Adipose tissue (tissue), 3 donors: ENCODE results near the gene CORO1C. TPM values are rescaled to one million over a fixed set of nuclear protein-coding genes. Genes with fewer than 3 reads are reported as not detected.

Experiments
- H3K27ac ChIP-seq: one replicate; pipeline ENCODE4 v1.5.1; 2013; ENCODE audit warnings: low read depth, low read length
- whole genome bisulfite sequencing, 3 donors: extraction: QIAGEN DNeasy Blood & Tissue Kit; methylation state at CpG; one replicate each; pipeline ENCODE4 v1.1.7; 2013; 5-methylcytosine and 5-hydroxymethylcytosine counted together
- polyA plus RNA-seq, 3 donors: library from polyadenylated mRNA; stranded (reverse); fragments of 200-250 nt; gene quantifications; one replicate each; pipeline ENCODE4 v1.2.3, GENCODE V29; 2013
- donor health status: healthy with polysubstance abuse.
- donor health status: Bipolar disorder and iron deficiency.
- donor health status: healthy.

The CORO1C gene
- polyA plus RNA-seq, 3 donors: 11.6 to 72.0 (median 53.3) TPM

GRCh38 chr12:108604208-108604941, 126.9 kb downstream of the CORO1C start:
- WGBS, 3 donors: 31 to 60% (median 58%) methylated on average over 14 of the region's 14 CpGs
- no peak overlapping the region for H3K27ac ChIP-seq

DNA sequence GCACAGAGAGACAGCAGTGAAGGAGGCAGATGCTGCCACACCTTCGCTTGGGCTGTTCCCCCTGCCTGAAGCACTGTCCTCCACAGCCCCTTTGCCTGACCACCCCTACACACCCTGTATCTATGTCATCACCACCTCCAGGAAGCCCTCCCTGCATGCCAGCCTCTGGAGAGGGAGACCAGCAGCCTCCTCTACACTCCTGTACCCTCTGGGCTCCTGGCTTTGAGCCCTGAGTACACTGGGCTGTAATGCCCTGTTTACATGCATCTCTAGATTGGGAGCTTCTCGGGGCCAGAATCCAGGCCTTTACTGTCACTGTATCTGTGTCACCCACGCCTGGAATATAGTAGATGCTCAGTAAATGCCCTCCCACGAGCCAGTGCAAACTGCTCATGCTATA, 127.6 kb downstream of the CORO1C start:
- H3K27ac ChIP-seq: no peak overlapping the region
- 79 to 92% (median 89%) methylated on average over 4 of the region's 4 CpGs for WGBS, 3 donors

DNA sequence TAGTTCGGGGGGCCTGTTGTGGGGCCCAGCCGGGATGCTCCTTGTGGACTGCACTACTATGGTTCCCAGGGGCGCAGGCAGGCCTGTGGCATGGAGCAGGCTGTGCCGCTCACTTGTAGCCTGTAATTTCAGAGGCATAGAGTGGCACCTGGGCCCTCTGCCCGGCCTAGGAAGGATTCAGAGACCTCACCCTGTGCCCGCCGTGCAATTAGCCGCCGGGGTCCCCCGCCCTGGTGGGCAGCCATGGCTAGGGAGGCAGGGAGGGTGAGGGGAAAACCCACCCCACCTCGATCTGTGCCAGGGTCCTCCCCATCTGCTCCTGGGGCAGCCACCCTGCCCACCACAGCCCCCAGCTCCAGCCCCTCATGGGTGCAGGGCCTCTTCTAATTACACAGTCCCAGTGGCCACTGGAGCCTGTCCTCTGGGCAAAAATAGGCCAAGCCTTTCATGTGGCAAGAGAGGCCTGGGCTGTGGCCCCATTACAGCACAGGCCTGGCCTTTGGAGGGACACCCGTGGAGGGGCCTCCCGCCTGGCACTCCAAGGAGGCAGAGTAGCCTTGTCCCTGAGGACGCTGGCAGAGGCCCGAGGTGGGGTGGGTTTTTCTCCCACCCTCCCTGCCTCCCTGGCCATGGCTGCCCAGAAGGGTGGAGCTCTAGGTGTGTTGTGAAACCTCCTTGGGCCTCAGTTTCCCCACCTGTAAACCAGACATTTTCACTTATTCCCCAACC, 128.2 kb downstream of the CORO1C start:
- 75 to 94% (median 94%) methylated on average over 8 to 15 of the region's 15 CpGs for WGBS, 3 donors

GRCh38 chr12:108602209-108602705, 129.1 kb downstream of the CORO1C start:
- no peak overlapping the region for H3K27ac ChIP-seq
- WGBS, 3 donors: 94 to 97% (median 96%) methylated on average over 9 of the region's 9 CpGs

More for the DNA sequence above, 128.2 kb downstream of the CORO1C start:
- no peak overlapping the region for H3K27ac ChIP-seq

- no peak overlapping the region for H3K27ac ChIP-seq
- WGBS, 3 donors: 41 to 77% (median 73%) methylated on average over 4 of the region's 4 CpGs
These were observed 130.7 kb downstream of the CORO1C start for GRCh38 chr12:108600702-108601007.

DNA sequence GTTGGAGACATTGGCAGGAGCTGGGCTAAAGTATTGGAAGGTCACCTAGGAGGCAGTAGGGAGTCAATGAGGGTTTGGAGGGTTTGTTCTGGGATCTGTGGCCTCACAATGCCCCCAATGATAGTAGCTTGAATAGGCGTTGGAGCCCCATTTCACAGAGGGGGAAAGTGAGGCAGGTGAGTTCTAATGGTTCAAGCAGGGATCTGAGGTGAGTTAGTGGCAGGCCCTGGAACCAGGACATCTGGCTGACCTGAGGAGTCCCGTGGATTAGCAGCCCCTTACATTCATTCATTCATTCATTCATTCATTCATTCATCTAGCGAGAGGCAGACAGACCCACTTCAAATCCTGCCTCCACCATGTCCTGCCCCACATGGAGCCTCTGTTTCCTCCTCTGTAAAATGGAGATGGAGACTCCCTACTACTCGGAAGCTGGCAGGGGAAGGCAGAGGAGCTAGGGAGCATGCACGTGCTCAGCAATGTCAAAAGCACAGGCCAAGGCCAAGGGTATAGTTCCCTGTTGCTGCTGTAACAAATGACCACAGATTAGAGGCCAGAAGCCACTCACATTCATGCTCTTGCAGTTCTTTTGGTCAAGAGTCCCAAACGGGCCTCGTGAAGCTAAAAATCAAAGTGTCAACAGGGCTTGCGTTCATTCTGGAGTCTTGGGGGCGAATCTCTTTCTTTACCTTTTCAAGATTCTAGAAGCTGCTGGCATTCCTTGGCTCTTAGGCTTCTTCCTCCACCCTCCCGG, 131.2 kb downstream of the CORO1C start:
- no peak overlapping the region for H3K27ac ChIP-seq
- whole genome bisulfite sequencing, 3 donors: 66 to 92% (median 84%) methylated on average over 10 of the region's 10 CpGs

DNA sequence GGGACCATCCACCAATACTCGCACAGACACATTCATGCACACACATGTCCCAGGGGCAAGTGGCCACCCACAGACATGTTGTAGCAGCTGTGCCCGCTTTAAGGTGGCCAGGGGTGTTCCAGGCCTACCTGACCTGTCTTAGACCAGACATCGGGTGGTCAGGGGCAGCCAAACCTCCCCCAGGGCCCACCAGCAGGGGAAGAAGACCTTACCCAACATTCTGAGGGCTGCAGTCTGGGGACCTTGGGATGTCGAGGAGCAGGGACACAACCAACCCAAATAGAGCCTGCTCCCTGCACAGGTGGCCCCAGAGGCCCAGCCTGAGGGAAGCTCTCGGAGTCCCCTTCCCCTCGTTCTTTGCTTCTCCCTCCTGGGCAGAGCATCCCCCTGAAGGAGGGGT, 131.8 kb downstream of the CORO1C start:
- H3K27ac ChIP-seq: no peak overlapping the region
- WGBS, 3 donors: 56 to 85% (median 85%) methylated on average over 6 of the region's 6 CpGs

DNA sequence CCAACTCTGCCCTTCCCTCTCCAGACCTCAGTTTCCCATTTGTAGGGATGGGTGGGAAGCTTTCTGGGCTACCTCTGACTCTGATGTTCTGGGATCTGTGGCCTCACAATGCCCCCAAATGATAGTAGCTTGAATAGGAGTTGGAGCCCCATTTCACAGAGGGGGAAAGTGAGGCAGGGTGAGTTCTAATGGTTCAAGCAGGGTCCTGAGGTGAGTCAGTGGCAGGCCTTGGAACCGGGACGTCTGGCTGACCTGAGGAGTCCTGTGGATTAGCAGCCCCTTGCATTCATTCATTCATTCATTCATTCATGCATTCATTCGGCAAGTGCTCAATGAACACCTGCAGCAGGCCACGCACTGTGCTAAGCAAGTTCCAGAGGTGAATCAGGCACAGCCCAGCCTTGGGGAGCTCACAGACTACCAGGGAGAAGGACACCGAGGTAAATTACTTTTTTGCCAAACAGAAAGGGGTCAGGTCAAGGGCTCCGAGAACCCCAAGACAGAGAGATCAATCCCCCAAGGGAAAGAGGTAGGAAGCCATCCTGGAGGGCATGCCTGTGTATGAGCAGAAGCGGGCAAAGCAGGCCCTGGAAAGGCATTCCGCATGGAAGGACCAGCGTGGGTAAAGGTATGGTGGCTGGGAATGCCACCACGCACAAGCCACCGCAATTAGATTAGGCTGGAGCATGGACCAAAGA, 132.6 kb downstream of the CORO1C start:
- WGBS, 3 donors: 85 to 94% (median 93%) methylated on average over 11 of the region's 11 CpGs
- no peak overlapping the region for H3K27ac ChIP-seq

DNA sequence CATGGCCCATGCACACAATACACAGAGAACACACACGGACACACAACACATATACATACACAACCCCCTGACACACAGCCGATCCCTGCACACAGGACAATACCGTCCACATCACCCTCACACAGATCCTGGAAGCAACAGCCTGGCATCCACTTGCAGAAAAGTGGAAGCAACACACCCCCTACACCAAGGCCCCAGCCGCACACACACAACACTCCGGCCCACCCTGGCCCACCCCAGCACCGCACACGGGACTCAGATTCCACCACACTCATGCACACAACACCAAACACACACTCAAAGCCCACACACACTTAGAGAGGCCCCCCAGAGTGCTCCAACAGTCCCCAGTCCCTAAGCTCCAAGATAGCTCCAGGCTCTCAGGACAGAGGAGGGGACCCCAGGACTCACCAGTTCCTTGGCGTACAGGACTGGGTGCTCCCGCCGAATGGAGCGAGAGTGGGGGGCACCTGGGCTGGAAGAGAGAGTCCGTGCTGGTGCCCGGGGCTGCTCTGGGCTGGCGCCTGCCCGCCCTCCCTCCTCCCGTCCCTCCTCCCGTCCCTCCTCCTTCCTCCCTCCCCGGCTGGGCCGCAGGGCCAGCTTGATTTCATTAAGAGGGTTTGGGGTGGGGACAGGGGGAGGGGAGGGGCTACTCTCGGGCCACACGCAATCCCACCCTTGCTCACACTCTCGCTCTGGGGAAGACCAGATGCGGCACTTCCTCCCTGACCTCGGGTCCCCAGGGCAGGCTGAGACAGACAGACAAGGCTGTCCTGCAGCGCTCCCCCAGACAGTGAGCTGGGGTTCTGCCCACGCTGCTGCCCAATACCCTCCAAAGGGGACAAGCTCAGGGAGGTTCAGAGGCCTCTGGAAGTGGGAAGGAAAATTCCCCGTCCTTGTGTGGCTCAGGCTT, 133.5 kb downstream of the CORO1C start, which contains the start of gene TMEM119:
Gene TMEM119 (minus strand): TSS at position 526 of the 913 bp plus-strand sequence. CDS start 5,701 bp downstream, outside the sequence.
- no peak within 1 kb of the TSS for H3K27ac ChIP-seq
- WGBS, 3 donors: 31 to 38% (median 34%) methylated on average over 25 to 27 of the region's 27 CpGs

DNA sequence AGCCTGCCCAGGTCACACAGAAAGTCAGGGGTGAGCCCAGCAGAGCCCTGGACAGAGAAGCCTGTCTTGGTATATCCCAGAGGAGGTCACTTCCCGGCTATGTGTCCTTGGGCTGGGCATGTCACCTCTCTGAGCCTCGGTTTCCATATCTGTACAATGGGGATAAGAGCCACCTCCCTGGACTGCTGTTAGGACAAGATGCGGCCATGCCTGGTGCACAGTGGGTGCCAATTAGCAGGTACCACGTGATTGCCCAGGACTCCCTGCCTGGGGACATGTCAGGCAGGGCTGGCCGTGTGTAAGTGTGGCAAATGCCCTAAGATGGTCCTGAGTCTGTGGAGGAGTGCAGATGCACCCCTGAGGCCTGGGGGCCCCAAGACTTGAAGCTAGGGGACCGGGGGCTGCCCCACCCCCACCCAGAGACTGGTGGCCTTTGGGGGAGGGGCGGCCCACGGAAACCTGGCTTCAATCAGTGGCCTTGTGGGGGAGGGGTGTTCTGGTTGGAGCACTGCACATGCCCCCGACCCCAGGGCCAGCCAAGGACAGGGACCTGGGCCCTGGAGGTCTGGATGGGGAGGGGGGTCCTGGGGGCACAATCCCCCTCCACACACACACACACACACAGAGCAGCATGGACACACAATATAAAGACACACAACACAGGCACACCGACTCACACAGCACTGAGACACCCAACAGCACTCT, 134.3 kb downstream of the CORO1C start:
- H3K27ac ChIP-seq: no peak overlapping the region
- WGBS, 3 donors: 44 to 58% (median 58%) methylated on average over 10 of the region's 10 CpGs

DNA sequence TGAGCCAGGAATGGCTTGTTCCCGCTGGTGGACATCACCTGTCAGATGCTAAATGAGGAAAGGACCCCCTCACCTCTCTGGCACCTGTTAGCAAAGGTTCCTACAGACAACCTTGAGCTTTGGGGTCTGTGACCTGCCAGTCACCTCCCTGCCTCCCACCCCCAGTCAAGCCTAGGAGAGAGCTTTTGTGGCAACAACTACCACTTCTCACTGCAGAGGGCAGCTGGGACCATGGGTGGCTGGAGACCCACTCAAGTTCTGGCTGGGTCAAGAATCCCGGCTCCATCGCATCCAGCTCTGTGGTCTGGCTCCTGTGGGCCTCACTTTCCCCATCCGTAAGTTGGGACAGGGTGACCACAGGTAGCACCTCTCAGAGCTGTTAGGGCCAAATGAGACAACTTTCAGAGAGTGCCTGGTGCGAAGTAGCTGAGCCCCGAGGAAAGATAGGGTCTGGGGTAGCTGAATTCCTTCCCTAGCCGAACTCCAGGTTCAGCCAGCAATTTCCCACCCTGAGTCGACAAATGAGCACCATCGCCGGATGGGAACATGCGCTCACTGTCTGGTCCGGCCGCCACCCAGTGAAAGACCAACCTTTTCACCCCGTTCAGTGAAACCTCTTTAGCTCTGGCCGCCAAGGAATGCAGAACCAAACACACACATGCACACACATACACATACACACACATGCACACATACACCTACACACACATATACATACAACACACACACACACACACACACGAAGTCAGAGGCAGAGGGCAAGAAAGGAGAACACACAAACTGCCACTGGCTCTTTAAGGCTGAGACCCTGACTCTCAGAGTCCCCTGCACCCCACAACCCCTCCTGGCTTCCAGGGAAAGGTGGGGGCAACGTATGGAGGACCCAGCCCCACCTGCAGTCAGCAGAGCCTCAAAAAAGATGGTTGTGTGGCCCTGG, 135.3 kb downstream of the CORO1C start:
- H3K27ac ChIP-seq: no peak overlapping the region
- 70 to 77% (median 74%) methylated on average over 17 of the region's 17 CpGs for WGBS, 3 donors

Other genes with a start within 250 kb of the CORO1C start
- 1 to 10 TPM; 1.3 to 6.3 (median 3.1) TPM for gene FICD, start 216.2 kb downstream of the CORO1C start, polyA plus RNA-seq
- 10 to 100 TPM; 10.7 to 19.2 (median 14.5) TPM for gene SART3, start 170.3 kb downstream of the CORO1C start, polyA plus RNA-seq
- gene ISCU, start 168.9 kb downstream of the CORO1C start, polyA plus RNA-seq: 100 to 1,000 TPM in 2 of 3 donors, 10 to 100 TPM in 1; 59.0 to 267 (median 184) TPM
- gene TMEM119, start 133.4 kb downstream of the CORO1C start, polyA plus RNA-seq: 10 to 100 TPM in 1 of 3 donors, 1 to 10 TPM in 2; 2.3 to 14.7 (median 7.0) TPM
- 10 to 100 TPM in 1 of 3 donors, 1 to 10 TPM in 2; 2.5 to 14.1 (median 8.8) TPM for gene SELPLG, start 97.6 kb downstream of the CORO1C start, polyA plus RNA-seq
- 10 to 100 TPM in 1 of 3 donors, 1 to 10 TPM in 2; 2.8 to 11.2 (median 9.4) TPM for gene SSH1, start 126.1 kb upstream of the CORO1C start, polyA plus RNA-seq
- not detected for gene DAO, start 148.6 kb upstream of the CORO1C start, polyA plus RNA-seq